A549 treated with RU486 at 1 μM for 4 hours (cell line): Measurements from ENCODE around the gene PFN4. TPM values are rescaled to one million over a fixed set of nuclear protein-coding genes. Genes with fewer than 3 reads are reported as not detected.

Experiments used
- total RNA-seq: library from RNA; stranded (reverse); fragments of 200-300 nt; extraction: Qiagen RNA extraction; gene quantifications from 5 replicates; pipeline ENCODE4 v1.2.3, GENCODE V29; 2022; ENCODE audit warnings: low read depth

The PFN4 gene, protein sequence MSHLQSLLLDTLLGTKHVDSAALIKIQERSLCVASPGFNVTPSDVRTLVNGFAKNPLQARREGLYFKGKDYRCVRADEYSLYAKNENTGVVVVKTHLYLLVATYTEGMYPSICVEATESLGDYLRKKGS
- 0.67 to 1.5 TPM (median 1.4 TPM) in 5 replicates for total RNA-seq

DNA sequence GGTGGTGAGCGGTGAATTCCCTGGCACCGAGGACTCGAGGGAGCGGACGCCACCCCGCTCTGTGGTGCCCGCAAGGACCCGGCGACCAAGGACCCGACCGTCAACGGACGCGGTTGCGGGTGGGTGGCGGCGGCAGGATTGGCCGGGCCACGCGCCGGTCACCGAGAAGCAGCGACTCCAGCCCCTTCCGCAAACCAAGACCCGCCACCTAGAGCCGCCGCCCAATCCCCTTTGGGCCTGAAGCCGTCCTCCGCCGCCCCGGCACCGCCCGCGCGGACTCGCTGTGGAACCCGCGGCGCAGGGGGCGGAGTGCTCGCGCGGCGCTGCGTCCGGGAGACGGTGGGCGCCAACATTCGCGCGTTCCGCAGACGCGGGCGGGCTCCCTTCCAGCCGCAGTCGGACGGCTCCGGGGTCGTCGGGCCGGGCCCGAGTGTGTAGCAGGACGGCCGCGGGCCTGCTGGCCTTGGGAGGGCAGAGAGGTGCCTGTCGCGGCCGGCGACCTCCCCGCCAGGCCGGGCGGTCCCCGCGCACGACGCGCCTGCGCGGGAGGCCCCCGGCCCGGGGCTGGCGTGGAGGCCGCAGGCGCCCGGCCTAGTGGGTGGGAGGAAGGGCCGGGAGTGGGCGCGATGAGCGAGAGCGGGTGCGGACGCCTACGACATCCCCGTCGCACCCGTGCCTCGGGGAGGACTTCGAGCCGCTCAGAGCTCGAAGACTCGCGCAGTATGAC is at the start of gene PFN4, which contains the start of gene FAM228B:
TSS of gene PFN4 (minus strand) at position 140 of the 727 bp plus-strand sequence. CDS start 799 bp downstream, outside the sequence.
TSS of gene FAM228B (plus strand) at position 275 of the 727 bp plus-strand sequence. CDS start 893 bp downstream, outside the sequence.

DNA sequence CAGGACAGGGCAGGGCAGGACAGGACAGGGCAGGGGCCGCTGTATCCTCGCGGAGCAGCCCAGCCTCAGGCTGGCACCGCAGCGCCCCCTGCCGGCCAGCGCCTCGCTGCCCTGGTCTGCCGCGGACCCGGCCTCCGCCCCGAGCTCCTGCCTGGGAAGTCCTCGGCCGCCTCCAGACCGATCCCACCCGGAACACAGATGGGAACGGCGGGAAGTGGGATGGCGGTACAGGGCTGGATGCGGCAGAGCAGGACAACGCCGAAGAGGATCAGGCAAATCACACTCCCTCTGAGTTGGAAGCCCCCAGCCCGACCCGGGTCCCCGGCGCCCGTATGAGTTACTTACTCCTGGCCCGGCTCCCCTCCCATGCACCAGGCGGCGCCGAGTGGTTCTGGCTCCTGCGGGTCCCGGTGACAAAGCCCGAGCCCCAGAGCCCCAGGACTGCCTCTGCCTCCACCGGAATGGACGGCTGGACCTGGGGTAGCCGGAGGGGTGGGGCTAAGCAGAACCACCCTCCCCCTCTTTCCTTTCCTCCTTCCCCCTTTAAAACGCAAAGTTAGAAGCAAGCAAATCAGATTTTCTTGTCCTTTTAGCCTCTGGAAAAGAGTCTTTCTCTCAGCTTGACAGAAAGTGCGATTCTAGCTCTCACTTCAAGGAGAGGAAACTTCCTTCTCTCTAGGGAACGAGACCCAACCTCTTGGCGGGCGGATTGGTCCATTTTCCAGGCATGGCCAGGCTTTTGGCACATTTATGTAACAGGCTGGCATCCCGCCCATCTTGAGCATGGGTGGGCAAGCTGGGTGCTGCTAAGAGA is 38.5 kb downstream of the PFN4 start, which contains the start of gene TP53I3:
TSS of gene TP53I3 (minus strand) at position 449 of the 814 bp plus-strand sequence. CDS start 508 bp downstream, outside the sequence.

DNA sequence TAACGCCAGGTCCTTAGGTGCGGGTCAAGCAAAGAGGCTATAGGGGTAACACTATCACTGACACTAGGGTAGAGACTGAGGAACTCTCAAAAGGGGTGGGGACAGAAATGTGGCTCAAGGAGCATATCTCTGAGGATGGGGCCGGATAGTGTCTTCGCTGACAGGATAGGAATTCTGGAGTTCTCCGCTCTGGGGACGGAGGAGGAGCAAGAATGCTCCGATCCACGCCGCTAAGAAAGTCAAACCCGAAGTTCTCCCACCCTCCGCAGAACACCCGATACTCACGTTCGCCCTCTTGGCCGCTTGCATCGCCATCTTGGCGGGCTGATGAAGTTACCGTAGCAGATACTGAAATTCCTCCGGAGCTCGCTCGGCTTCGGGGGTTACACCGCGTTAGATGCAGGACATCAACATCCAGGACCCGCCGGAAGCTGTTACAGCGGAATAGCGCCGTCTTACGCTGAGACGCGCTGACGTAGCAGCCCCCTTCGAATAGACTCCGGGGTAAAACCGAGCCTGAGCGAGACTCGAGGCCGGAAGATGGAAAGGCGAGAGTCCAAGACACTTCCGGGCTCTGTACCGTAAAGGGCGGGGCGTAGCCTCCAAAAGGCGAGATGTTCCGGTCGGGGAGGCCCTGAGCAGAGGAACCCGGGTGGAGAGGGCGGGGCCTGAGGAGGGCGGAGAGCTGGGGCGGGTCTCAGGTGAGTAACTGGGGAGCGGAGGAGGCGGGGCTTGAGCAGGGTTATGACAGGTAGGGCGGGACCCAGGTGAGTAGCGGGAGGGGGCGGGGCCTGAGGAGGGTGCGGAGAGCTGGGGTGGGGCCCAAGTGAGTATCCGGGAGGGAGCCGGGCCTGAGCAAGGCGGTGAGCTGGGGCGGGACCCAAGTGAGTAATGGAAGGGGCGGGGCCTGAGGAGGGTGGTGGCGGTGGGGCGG is 47.0 kb downstream of the PFN4 start, which contains the start of gene SF3B6:
TSS of gene SF3B6 (minus strand) at position 412 of the 934 bp plus-strand sequence. CDS start at position 315, 97 bp downstream.

Other genes with a start within 250 kb of the PFN4 start
- gene ATAD2B, start 196.2 kb downstream of the PFN4 start, total RNA-seq, result 5.4 to 7.5 TPM (median 7.2 TPM) in 5 replicates
- gene UBXN2A, start 182.9 kb downstream of the PFN4 start, total RNA-seq, result 12.9 to 21.8 TPM (median 20.4 TPM) in 5 replicates
- 0.28 to 0.56 TPM (median 0.36 TPM) in 5 replicates for gene MFSD2B, start 113.2 kb downstream of the PFN4 start, total RNA-seq
- 11.4 to 13.3 TPM (median 12.1 TPM) in 5 replicates for gene WDCP, start 75.9 kb downstream of the PFN4 start, total RNA-seq
- 8.3 to 11.7 TPM (median 9.3 TPM) in 5 replicates for gene FKBP1B, start 73.6 kb downstream of the PFN4 start, total RNA-seq
- 159 to 233 TPM (median 180 TPM) in 5 replicates for gene SF3B6, start 47.0 kb downstream of the PFN4 start, total RNA-seq
- gene TP53I3, start 38.5 kb downstream of the PFN4 start, total RNA-seq, result 158 to 200 TPM (median 179 TPM) in 5 replicates
- 1.7 to 2.6 TPM (median 2.1 TPM) in 5 replicates for gene FAM228B, start 135 bp upstream of the PFN4 start, total RNA-seq
- not detected in 5 replicates for gene FAM228A, start 51.7 kb upstream of the PFN4 start, total RNA-seq
- gene ITSN2, start 237.2 kb upstream of the PFN4 start, total RNA-seq, result 13.8 to 23.6 TPM (median 20.6 TPM) in 5 replicates